Adrenal gland (tissue), 12 donors: ENCODE data around the gene KIF26B. TPM values are rescaled to one million over a fixed set of nuclear protein-coding genes. Genes with fewer than 3 reads are reported as not detected.

Experiments used
- DNase-seq, 7 donors: peaks; one replicate each; pipeline ENCODE4 v3.0.0-alpha.2; 2019 to 2020
- H3K27ac ChIP-seq, 5 donors: fragments of 200-600 bp; sonication (generic) in 4 of 5; 1 replicate in 3 of 5; 2 replicates in 2 of 5; pipeline versions ENCODE4 v1.5.1 to v1.8.0; 2016 to 2020; ENCODE audit warnings: mild to moderate bottlenecking in 1 of 5
- H3K27me3 ChIP-seq: fragments of 200-600 bp; 2 replicates; pipeline ENCODE4 v1.8.0; 2021
- H3K36me3 ChIP-seq, 2 donors: fragments of 200-600 bp; replicated peaks in 1 of 2; 1 replicate in 1 of 2; 2 replicates in 1 of 2; pipeline versions ENCODE4 v1.5.1 to v1.8.0; 2018 to 2022
- H3K4me1 ChIP-seq, 2 donors: fragments of 200-600 bp; replicated peaks in 1 of 2; 1 replicate in 1 of 2; 2 replicates in 1 of 2; pipeline versions ENCODE4 v1.5.1 to v1.8.0; 2018 to 2021
- H3K4me3 ChIP-seq, 4 donors: fragments of 200-600 bp; sonication (generic) in 3 of 4; one replicate each; pipeline ENCODE4 v1.5.1; 2016 to 2018
- H3K9me3 ChIP-seq, 3 donors: fragments of 200-600 bp; sonication (generic) in 1 of 3; replicated peaks in 1 of 3; 1 replicate in 2 of 3; 2 replicates in 1 of 3; pipeline versions ENCODE4 v1.5.1 to v1.8.0; 2016 to 2021
- POLR2A ChIP-seq, 2 donors: fragments of 450-650 bp; IDR thresholded peaks; one replicate each; pipeline ENCODE4 v1.6.1; 2017; ENCODE audit warnings: antibody characterized with exemption in 2 of 2, mild to moderate bottlenecking in 2 of 2, moderate library complexity in 1 of 2
- WGBS, 4 donors: extraction: QIAGEN DNeasy Blood & Tissue Kit in 2 of 4; methylation state at CpG; one replicate each; pipeline versions ENCODE4 v1.1.5 to v1.1.7; 2013 to 2017; 5-methylcytosine and 5-hydroxymethylcytosine counted together
- intact Hi-C, 2 donors: fragments of 100-400 bp; cut with DNase I; formaldehyde crosslinking; loops; one replicate each; pipeline versions ENCODE4 v1.14.1 to v1.15.0; 2022 to 2023
- polyA plus RNA-seq, 3 donors: library from polyadenylated mRNA; stranded (reverse); fragments of 200-250 nt in 2 of 3; fragments of 350-450 nt in 1 of 3; fragmentation: Illumina TruSeq in 1 of 3; extraction: RNeasy Lipid Tissue Mini Kit (QIAGEN cat#74804) in 1 of 3; gene quantifications; one replicate each; pipeline ENCODE4 v1.2.3, GENCODE V29; 2013 to 2014
- total RNA-seq, 9 donors: library from RNA; depleted of rRNA in 4 of 9; stranded (reverse); fragments of >200 nt in 4 of 9; fragments of 120-200 nt in 1 of 9; fragmentation: NEBNext Ultra II Directional in 1 of 9; extraction: Animal tissue kit (Norgen Biotek cat#: 25700) in 1 of 9; gene quantifications; one replicate each; pipeline versions ENCODE4 v1.1.0 to v1.2.4, GENCODE V29; 2013 to 2023
- TF ChIP-seq, protein P1 (sequence below), 6 experiments: fragments of 450-650 bp in 4 of 6; fragments of 200-600 bp in 2 of 6; sonication (generic) in 1 of 6; IDR thresholded peaks; 1 replicate in 5 of 6; 2 replicates in 1 of 6; pipeline versions ENCODE4 v1.5.1 to v1.8.0; 2016 to 2021; ENCODE audit warnings: antibody characterized with exemption in 6 of 6, mild to moderate bottlenecking in 2 of 6, moderate library complexity in 1 of 6
- donor health status: healthy with polysubstance abuse.
- donor health status: Bipolar disorder and iron deficiency.
- donor health status: DM: yes; HTN: yes; CAD: no.
- donor health status: DM: no; HTN: no; CAD: no.
- donor health status: DM: no; HTN: no; CAD: no.
- donor health status: DM: yes; HTN: yes; CAD: no.

The KIF26B gene
- total and polyA plus RNA-seq, 12 donors = 0.20 to 4.6 (median 2.6) TPM

DNA sequence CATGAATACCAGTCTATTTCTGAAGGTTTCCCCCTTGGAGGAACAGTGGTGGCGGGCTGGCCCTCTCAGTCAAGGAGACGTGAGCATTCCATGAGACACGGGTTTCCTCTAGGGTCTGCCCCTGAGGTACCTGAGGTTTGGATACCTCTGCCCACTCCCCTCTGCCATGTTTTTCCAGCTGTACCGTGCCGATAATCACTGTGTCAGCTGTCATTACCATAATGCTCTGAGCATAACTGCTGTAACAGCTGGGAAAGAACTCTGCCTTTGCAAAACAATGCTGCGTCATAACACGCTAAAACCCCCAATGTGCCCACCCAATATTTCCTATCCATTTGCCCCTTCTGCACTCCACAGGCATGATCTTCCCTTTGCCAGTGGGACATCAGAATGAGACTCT lies 425.1 kb downstream of the KIF26B start:
- 78 to 91% (median 90%) methylated on average over 7 of the region's 7 CpGs for WGBS, 4 donors
- H3K4me3 ChIP-seq = no peak overlapping the region
- no peaks in the 10 kb centered on the region for H3K4me1 ChIP-seq
- no peaks in the 10 kb centered on the region for H3K36me3 ChIP-seq
- H3K27ac ChIP-seq = no peak overlapping the region
- no peak for DNase-seq
- TF ChIP-seq, protein P1, sequence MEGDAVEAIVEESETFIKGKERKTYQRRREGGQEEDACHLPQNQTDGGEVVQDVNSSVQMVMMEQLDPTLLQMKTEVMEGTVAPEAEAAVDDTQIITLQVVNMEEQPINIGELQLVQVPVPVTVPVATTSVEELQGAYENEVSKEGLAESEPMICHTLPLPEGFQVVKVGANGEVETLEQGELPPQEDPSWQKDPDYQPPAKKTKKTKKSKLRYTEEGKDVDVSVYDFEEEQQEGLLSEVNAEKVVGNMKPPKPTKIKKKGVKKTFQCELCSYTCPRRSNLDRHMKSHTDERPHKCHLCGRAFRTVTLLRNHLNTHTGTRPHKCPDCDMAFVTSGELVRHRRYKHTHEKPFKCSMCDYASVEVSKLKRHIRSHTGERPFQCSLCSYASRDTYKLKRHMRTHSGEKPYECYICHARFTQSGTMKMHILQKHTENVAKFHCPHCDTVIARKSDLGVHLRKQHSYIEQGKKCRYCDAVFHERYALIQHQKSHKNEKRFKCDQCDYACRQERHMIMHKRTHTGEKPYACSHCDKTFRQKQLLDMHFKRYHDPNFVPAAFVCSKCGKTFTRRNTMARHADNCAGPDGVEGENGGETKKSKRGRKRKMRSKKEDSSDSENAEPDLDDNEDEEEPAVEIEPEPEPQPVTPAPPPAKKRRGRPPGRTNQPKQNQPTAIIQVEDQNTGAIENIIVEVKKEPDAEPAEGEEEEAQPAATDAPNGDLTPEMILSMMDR (IDR thresholded peaks at IDR 0.05) = no peak
- intact Hi-C loops = no loop called here
- H3K27me3 ChIP-seq = no peaks in the 10 kb centered on the region
- no peaks in the 10 kb centered on the region for H3K9me3 ChIP-seq

DNA sequence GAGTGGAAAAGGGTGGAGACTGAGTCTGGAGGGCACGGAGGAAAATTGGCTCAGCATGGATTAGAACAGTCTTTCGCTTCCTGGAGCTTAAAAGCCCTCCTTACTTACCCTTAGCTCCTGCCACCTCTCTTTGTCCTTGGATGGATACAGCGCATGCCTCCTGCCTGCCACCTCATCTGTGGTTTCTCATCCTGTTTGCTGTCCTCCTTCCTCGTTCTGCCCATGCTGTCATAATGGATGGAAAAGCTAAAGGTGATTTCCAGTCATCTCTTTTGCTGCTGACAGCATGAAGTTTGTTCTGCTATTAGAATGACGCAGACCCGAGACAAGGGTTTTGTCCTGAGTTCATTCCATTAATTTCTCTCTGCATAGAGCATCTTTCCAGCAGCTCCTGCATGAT lies 425.9 kb downstream of the KIF26B start:
- no peak overlapping the region for H3K4me3 ChIP-seq
- H3K4me1 ChIP-seq = no peaks in the 10 kb centered on the region
- no peak overlapping the region for H3K27ac ChIP-seq
- intact Hi-C loops = no loop called here
- TF ChIP-seq POLR2A (IDR thresholded peaks at IDR 0.05) = no peak
- TF ChIP-seq, protein P1 (IDR thresholded peaks at IDR 0.05) = no peak
- WGBS, 4 donors = 86 to 90% (median 89%) methylated on average over 6 of the region's 6 CpGs
- no peaks in the 10 kb centered on the region for H3K9me3 ChIP-seq
- no peaks in the 10 kb centered on the region for H3K27me3 ChIP-seq
- H3K36me3 ChIP-seq = no peaks in the 10 kb centered on the region
- DNase-seq = no peak

- peak in 1 of 7 donors; percentile 15 for DNase-seq
- no peaks in the 10 kb centered on the region for H3K27me3 ChIP-seq
- H3K4me3 ChIP-seq = no peak overlapping the region
- intact Hi-C loops = no loop called here
- no peaks in the 10 kb centered on the region for H3K9me3 ChIP-seq
- 76 to 82% (median 79%) methylated on average over 7 of the region's 7 CpGs for WGBS, 4 donors
- H3K27ac ChIP-seq = no peak overlapping the region
- H3K4me1 ChIP-seq = no peaks in the 10 kb centered on the region
- no peak for TF ChIP-seq POLR2A (IDR thresholded peaks at IDR 0.05)
- TF ChIP-seq, protein P1 (IDR thresholded peaks at IDR 0.05) = no peak
- H3K36me3 ChIP-seq = no peaks in the 10 kb centered on the region
Measured at GRCh38 chr1:245582026-245582425, 427.2 kb downstream of the KIF26B start.

- no peaks in the 10 kb centered on the region for H3K4me1 ChIP-seq
- peak in 1 of 7 donors; percentile 17 for DNase-seq
- H3K27ac ChIP-seq = no peak overlapping the region
- no peaks in the 10 kb centered on the region for H3K27me3 ChIP-seq
- TF ChIP-seq, protein P1 (IDR thresholded peaks at IDR 0.05) = no peak
- no peak for TF ChIP-seq POLR2A (IDR thresholded peaks at IDR 0.05)
- no peaks in the 10 kb centered on the region for H3K36me3 ChIP-seq
- intact Hi-C loops = no loop called here
- 79 to 81% (median 80%) methylated on average over 9 of the region's 9 CpGs for WGBS, 4 donors
- no peaks in the 10 kb centered on the region for H3K9me3 ChIP-seq
- no peak overlapping the region for H3K4me3 ChIP-seq
Measured at GRCh38 chr1:245583081-245583480, 428.3 kb downstream of the KIF26B start.
